OCI-M2 (cell line): ENCODE measurements around the gene EHD3.

Experiments used
- DNase-seq: peaks from one replicate; lab custom pipeline; 2025; ENCODE audit not compliant: unreplicated experiment; lab: John Stamatoyannopoulos, UW

The EHD3 gene

DNA sequence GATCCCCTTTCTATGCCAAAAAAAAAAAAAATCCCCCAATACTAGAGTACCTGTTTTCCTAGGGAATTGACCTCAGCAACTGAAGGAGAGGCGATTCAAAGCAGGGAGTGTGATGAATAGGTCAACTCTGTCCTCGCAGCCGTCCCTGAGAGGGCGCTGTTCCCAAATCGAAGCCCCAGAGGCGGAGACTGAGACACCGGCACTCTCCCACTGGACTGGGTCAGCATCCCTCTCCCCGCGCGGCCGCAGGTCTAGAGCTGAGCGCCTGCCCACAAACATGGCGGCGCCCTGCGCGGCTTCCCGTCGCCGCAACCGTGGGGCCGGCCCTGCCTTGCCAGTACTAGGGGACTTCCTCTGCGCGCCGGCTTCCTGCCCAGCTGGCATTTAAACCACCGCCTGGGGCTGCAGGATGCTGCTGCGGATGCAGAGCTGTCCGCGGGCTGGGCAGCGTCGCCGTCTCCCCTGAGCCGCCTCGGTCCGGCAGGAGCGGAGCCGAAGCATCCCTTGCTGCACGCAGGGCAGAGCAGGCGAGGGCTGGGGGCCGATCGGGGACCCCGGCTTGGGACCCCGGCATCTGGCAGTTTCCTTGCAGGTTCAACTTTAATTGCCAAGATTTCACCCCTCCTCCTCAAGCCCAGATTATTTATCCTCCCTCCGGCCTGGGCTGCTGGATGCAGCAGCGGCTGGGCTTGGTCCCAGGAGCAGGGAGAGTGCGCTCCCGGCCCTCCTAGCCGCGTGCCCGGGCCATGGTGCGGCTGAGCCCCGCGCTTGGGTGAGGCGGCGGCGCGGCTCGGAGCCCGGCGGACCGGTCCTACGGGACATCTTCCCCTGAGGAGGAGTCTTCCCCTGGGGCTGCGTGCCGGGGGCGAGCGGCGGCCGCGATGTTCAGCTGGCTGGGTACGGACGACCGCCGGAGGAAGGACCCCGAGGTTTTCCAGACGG, at the start of gene EHD3:
EHD3 (plus strand) TSS at position 412 of the 942 bp plus-strand sequence; CDS start at position 882, 470 bp downstream.
- DNase-seq, result no peak

DNA sequence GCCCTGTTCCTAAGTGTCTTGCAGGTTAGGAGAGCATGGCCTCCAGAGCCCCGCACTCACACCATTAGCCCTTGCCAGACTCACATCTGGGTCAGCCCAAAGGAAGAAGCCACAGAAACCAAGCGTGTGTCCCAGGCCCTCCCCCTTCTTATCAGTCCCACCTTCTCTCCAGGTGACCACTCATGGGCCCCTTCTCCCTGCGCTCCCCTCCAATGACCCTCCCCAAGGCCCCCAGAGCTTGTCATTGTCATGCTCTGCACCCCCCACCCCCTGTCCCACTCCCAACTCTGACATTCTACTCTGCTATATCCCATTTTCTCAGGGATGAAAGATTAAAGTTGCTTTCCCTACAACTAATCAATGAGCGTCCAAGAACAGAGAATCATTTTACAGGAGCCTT, 46.8 kb upstream of the EHD3 start:
- no peak for DNase-seq

DNA sequence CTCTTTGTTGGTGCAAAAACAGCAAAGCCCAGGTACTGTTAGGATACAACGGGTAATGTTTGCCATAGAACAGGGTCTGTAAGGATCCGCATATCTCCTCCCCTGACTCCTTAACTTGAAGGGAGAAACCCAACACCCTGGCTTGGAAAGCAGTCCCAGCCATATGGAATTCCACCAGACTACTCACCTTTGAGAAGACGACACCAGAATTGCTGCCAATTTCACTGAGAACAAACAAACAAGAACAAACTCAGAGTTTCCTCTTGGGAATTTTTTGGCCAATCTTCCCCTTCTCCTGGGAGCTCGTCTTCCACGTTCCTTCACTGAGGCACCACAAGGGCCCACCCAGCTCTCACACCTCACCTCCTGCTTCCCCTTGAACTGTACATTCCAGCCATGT, 45.8 kb upstream of the EHD3 start:
- no peak for DNase-seq

DNA sequence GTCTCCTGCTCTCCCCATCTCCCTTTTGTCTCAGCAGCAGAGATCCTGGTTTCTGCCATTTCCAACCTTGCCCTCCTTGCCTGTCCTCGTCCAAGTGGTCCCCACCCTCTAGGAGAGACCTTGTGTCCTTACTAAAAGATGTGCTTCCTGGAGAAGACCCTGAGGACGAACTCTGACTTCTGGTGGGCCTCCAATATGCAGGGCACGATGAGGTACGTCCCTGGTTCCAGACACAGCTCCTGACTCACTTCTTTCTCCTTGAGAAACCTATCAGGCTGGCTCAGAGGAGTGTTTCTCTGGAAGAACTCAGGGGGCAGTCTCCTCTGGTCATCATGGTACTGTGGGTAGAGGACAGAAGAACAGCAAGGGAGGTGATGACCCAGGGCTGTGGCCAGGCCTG, 44.8 kb upstream of the EHD3 start:
- no peak for DNase-seq

DNA sequence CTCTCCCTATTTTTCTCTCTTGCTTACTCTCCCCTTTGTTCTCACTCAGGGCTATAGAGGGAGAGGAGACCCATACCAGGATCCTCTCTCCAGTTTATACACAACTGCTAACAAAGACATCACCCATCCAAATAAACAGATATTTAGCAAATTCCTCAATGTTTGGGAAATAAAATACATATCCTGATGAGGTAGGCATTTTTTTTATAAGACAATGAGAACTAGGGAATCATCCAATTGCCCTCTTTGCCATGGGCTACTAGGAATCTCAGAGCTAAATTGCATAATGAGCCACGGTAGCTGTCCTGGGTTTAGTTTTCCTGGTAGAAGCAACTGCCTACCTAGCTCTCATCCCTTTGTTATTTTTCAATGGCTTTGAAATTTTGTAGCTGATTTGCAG, 43.8 kb upstream of the EHD3 start:
- no peak for DNase-seq

DNA sequence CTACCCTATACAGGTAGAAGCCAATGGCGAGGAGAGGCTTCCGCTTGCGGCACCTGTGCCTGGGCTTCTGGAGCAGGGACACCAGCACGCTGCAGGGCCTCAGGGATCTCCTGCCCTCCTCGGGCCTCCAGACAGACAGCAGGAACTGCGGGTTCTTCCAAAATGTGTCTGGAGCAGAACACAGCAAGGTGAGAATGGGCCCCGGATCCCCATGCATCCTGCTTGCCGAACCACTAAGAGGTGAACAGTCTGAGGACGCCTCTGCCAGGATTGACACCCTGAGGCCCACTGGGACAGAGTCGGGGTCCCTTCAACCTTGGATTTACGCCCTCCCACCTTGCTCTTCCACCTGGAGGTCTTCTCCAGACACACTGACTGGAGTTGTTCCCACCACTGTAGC, 42.0 kb upstream of the EHD3 start:
- no peak for DNase-seq

DNA sequence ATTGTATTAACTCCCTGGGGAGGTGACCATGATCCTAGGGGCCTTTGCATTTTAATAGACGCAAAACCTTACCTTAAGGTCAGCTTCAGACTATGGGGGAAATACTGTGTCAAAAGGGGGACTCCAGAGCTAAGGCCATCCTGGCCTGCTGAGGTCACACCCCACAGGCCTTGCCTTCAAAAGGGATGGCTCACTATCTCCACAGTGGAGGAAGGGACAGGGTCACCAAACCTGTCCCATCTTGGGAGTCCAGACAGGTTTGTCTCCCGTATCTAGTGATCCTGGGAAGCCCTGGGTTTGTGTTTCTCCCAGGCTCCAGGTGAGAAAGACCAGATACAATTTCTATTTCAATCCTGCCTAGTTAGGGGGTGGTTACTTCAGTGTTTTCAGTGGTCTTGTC, 41.6 kb upstream of the EHD3 start:
- no peak for DNase-seq

DNA sequence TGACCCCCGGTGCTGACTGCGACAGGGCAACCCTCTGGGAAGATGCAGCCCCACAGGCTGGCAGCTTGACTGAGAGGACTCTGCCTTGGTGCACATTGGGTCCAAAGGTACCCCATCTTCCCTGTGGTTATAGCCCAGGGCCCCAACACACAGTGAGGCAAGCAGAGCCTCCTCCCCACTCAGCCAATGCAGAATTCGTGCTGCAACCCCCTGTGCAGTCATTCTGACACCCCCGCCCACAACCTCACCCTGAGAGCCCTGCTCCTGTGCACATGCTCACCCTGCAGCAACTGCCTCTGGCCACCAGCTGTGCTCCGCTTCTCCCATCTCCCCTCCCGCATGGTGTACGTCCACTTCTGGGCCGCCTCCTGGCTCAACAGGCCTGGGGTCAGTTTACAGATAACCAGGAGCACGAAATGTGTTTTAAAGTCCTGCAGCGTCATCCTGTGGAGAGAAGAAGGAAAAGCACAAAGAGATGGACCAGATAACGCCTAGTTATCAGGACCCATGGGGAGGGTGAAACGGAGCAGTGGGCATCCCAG, 41.0 kb upstream of the EHD3 start:
- no peak for DNase-seq

DNA sequence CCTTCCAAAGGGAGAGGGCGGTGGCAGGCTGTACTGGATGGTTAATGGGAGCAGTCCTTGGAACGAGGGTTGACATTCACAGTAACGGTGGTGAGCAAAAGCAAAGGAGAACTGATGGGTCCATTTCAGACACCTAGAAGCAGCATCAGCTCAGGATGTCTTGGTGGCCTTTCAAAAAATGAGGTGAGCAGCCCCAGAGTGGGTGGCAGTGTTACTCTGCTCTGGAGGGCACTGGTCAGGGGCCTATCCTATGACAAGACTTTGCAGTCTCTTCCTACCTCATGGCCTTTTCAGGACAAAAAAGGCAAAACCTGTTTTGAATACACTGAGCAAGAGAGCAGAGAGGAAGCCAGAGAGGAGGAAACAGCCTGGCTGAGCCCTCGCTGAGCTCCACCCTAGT, 40.1 kb upstream of the EHD3 start:
- no peak for DNase-seq

DNA sequence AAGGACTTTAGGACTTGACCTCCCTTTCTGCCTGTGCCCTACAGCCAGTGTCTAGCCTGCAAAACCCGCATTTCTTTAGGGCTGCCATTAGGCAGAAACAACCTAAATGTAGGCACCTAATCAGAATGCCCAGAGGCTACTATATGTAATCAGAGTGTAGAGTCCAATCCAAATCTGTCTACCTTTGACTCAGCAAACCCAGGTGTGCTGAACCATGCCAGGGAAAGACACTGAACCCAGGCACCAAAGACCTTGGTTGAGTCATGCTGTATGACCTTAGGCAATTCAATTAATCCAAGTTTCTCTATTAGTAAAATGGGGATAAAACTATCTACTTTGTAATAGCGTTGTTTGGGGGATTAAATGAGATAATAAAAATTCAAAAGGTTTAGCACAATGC, 37.3 kb upstream of the EHD3 start:
- DNase-seq, result no peak

DNA sequence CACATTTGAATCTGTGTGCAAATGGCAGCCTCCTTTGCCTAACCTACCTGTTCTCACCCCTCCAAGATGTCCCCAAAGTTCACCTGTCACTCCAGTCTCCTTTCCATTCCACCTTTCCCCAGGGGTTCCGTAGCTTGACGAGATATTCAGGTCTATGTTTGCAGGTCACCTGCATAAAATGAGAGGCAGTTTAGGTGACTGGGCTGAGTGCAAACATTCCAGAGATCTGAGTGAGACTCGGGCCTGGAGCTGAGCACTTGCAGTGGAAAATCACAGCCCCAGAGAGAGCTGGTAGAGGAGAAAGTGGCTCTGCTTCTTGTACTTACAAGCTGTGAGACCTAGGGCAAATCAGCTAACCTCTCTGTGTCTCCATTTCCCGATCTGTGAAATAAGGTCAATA, 36.8 kb upstream of the EHD3 start:
- DNase-seq, result no peak

DNA sequence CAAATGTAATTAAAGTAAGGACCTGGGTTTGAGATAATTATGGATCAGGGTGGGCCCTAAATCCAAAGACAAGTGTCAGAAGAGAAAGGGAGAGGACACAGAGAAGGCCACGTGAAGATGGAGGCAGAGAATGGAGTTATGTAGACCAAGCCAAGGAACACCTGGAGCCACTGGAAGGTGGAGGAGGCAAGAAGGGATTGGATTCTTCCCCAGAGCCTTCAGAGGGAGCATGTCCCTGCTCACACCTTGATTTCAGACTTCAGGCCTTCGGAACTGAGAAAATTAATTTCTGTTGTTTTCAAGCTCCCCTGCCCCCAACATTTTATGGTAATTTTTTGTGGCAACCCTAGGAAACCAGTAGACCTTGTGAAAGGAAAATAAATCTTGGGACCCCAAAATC, 36.3 kb upstream of the EHD3 start:
- no peak for DNase-seq

DNA sequence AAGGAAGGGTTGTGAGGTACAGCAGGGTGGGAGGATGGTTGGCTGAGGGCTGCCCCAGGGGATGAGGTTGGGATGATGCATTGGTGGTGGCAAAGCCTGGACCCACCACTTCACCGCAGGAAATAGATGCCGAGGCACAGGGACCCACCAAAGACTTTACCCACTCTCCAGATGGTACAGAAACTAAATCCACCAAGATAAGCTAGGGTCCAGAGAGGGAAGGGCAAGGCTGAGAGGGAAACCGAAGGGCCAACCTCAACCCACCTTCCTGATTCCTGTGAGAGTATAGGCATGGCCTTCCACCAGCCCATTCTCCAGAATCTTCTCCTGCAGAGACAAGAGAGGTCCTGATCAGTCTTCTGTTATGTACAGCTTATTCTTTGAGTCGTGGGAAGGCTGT, 34.7 kb upstream of the EHD3 start:
- DNase-seq, result no peak

DNA sequence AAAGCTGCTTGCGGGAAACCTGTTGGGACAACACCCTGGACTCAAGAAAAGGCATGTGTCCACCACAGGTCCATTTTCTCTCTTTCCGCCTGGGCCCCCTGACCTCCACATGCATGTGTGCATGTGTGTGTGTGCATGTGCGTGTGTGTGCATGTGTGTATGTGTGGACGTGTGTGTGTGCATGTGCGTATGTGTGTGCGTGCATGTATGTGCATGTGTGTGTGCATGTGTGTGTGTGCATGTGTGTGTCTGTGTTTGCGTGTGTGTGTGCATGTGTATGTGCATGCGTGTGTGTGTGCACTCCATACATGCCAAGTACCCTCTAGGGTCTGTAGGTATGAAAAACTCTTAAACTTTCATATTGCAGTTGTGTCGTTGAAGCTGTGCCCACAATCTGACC, 33.0 kb upstream of the EHD3 start:
- no peak for DNase-seq

DNA sequence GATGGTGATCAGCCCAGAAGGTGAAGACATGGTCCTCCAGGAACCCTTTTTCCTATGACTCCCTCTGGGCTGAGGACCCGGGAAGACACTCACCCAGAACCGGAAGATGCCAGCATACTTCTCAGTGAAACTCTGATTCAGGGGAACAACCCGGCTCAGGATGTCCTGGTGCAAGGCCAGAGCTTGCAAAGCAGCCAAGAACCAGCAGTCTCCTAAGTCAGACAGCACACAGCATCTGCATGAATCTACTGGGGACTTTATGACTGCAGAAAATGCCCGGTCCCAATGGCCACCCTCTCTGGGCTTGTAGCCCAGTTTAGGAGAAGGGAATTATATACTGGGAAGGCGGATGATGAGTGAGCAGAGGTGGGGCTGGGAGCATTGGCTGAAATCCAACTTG, 31.9 kb upstream of the EHD3 start:
- DNase-seq, result no peak

DNA sequence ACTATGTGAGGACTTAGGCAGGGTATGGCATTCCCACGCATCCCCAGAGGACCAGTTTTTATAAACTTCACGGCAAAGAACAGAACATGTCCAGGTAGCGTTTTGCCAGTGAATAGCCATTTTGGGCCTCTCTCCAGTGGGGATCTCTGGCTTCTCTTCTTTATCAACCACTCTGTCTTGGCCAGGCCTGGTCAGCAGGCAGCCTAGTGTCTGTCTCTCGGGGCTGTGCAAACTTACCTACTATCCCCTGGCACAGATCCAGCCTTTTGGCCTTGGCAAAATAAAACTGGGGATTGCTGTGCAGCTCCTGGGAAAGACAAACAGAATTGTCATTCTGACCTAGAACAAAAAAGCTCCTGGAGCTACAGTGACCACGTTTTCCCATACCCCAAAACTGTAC, 31.1 kb upstream of the EHD3 start:
- DNase-seq, result no peak

DNA sequence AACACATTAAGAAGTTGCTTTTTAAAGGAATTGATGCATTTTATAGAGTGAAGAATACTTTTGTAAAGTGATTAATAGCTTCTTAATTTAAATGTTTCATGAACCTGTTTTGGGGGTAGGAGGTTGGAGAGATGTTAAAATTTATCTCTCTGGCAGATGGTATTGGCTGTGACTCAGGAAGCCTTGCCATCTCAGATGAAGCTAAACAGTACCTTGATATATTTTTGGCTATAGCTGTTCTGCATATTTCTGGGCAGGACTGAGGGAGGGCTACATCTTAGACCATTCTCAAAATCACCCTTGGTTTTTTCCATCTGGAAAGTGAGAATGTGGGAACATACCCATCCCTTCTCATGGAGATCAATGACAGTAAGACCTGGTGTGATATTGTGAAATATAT, 30.0 kb upstream of the EHD3 start:
- DNase-seq, result no peak

DNA sequence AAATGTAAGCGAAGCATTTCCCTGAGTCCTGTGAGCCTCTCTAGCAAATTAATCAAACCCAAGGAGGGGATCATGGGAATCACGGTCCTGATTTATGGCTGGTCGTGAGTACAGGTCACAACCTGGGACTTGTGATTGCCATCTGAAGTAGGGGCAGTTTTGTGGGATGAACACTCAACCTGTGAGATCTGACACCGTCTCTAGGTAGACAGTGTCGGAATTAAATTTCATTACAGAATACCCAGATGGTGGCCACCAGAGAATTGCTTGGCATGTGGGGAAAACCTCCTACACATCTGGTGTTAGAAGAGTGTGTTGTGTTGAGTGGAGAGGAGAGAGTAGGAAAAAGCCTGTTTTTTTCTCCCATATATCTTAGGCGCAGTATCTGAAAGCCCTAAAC, 29.2 kb upstream of the EHD3 start:
- no peak for DNase-seq

DNA sequence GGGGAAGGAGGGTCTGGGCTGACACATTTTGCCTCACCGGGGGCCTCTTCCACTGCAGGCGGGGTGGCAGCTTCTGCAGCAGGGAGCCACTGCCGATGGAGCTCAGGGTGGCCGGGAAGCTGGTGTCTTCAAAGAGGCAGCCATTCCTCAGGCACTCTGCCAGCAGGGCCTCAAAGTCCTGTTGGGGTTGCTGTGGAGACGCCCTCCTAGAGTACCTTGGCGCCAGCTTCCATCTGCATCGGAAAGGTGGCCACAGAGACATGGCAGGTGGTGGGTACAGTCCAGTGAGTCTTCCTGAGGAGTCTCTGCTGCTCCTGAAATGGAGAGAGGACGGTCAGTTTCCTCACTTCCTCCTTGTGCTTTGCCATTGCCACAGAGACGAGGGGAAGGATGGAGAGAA, 28.8 kb upstream of the EHD3 start:
- DNase-seq, result no peak

DNA sequence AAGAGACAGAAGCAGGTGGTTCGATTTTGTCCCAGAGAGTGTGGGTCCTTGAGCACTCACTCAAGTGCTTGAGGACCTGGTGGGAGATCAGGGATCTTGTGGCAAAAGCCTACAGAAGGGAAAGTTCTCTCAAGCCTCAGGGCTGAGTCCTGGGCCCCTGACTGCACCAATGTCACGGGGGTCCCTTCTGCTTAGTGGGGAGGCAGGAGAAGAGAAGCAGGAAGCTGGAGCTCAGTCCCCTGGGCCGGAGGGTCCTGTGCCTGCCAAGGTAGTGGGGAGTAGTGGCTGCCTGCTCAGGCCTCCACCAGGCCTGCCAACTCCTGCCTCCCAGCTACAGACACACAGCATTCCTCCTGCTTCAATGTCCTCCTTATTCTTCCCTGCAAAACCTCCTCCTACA, 28.3 kb upstream of the EHD3 start:
- DNase-seq, result no peak

DNA sequence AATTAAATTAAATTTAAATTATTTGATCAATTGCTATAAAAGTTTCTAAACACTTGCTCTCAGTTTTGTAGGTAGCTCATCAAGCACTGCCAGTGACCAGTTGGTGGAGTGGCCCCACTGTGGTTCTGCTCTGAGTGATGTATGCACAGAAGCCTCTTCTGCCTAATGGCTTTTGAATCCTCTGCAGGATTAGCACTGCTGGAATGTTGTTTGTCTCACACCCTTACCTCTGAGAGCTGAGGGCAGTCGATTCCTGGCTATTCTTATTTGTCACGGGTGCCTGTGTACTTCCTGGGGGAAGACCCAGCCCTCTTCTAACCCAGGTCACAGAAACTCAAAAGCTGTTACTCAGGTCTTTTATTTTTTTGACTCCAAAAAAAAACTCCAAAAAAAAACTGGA, 26.2 kb upstream of the EHD3 start:
- DNase-seq, result no peak

DNA sequence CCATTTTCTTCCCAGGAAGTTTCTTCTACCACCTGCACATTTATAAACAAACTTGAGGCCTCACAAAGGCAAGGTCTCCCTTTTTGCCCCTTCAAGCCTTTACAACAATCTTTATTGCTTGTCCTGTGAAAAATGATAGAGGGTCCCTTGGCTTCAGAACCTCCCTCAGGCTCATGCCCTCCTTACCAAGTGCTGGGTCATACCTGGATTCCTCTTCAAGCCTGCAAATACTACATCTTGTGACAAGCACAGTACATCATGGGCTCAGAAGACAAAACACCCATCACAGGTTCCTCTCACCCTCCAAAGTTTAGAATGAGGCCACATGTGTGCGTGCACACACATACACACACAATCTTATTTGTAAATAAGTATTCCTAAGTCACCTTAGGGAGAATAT, 25.7 kb upstream of the EHD3 start:
- DNase-seq, result no peak
